ENCODE measurements around the gene CRTC1.

Gene CRTC1

DNA sequence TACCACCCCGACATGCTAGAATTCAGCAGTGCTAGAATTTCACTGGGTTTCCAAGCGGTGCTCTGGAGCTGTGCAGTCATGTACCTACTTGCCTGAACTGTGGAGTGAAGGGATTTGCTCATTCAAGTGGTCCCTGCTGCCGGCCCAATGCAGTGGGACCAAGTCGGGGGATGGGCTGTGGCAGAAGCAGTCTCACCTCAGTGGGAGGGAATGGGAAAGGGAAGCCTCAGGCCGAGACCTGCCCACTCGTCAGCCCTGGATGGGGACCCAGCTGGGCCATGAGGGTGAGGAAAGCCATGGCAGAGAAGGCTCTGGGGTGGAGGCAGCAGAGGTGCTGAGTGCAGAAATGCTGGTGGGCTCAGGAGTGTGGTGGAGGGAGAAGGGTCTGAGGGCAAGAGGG is 31.7 kb upstream of the CRTC1 start:
- DNase-seq (ENCODE audit: low read depth) = no peak

- no peak for DNase-seq (ENCODE audit: low read depth)
Observed at GRCh38 chr19:18653853-18654252, 29.6 kb upstream of the CRTC1 start.

DNA sequence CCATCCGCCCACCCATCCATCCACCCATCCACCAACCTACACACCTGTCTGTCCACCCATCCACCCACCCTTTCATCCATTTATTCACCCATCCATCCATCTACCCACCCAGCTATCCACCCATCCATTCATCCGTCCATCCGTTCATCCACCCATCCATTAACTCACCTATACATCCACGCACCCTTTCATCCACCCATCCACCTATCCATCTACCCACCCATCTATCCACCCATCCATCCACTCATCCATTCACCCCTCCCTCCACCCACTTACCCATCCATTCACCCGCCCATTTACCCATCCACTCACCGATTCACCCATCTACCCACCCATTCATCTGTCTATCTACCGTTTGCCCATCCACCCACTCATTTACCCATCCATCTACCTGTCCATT is 29.0 kb upstream of the CRTC1 start:
- DNase-seq (ENCODE audit: low read depth) = no peak

DNA sequence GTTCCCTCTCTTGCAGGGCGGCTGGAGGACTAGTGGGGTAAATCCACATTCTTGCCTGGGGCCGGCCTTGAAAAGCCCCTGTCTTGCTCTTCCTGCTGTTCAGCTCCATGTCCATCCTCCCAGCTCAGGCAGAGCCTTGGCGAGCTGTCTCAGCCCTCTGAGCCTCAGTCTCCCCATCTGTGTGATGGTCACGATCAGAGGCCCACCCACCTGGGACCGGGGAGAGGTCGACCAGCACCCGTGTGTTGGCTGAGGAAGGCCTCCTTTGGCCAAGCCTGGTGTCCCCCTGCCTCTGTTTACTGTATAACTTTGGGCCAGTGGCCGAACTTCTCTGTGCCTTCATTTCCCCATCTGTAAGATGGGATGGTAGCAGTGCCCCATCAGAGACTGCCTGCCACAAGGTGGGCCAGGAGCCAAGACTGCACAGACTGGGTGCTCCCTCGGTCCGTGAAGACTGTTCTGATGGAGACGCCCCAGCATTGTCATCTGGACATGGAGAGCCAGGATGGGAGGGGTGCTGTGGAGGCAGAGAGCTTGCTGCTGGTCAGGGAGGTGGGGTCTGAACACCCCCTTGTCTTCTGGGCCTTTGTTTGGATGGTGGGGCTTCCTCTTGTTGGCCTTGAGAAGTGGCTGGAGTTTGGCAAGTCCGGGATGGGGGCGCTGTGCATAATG is 28.2 kb upstream of the CRTC1 start:
- DNase-seq (ENCODE audit: low read depth) = no peak

DNA sequence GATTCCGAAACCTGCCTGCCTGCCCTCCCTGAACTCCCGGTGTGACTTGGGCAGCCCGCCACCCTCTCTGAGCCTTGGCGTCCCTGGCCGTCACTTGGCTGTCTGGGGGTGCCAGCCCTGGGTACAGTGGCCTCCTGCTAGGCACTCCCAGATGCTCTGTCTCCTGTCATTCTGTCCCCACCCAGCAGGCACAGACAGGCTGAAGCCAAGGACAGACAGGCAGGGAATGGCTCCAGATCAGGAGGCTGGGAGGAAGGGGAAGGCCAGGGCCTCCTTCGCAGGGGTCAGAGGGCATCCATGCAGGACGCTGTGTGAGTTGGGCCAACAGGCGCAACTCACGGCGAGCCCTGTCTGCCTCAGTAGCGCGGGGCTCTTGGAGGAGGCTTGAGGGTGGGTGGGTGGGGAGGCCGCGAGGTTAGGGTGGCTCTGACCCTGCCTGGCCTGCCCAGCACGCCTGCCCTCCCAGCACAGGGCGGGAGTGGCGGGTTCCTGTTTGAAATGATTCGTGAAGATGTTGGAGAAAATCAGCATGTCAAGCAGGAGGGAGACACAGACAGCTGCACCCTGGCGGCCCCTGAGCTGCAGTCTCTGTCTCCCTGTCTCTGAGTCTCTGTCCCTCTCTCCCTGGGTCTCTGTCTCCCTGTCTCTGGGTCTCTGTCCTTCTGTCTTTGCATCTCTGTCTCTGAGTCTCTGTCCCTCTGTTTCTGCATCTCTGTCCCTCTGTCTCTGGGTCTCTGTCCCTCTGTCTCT is 27.0 kb upstream of the CRTC1 start:
- DNase-seq (ENCODE audit: low read depth) = no peak

DNA sequence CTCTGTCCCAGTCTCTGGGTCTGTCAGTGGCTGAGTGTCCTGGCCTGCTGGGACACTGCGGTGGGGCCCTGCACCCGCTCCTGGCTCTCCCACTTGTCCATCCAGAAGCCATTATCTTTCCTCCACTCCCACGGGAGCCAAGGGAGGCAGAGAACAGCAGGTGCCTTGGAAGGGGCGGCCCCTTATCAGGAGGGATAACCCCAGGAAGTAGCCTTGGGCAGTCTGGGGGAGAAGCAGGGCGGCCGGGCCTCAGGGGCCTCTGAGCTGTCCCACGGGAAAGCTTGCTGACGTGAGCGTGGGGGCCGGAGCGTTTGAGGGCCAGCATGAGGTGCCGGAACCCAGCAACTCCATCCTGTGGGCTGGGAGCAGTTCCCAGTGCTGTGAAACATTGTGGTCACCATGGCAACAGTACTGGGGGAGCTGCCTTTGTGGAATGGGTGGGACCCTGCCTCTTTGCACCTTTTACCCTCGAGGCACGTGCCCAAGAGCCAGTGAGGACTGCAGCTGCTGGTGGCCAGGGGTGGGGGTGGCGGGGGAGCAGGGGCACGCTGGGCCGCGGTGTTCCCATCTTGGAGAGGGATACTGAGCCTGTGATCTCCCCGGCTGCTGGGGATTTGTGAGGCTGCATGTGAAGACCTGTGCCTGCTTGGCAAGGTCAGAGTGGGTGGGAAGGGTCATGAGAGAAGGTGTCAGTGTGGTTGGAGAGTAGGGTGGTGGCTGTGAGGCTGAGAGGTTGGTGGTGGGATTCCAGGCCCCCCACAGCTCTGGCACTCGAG is 25.7 kb upstream of the CRTC1 start:
- peak; percentile 79 for DNase-seq (ENCODE audit: low read depth)

DNA sequence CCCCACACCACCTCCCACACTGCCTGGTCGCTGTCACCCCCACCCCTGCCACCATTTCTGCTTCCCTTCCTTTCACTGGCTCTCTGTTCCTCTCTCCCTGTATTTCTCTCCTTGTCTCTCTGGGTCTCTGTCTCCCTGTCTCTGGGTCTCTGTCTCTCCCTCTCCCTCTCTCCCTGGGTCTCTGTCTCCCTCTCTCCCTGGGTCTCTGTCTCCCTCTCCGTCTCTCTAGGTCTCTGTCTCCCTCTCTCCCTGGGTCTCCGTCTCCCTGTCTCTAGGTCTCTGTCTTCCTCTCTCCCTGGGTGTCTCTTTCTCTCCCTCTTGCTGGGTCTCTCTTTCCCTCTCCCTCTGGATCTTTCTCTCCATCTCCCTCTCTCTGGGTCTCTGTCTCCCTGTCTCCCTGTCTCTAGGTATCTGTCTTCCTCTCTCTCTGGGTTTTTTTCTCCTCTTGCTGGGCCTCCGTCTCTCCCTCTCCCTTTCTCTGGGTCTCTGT is 25.1 kb upstream of the CRTC1 start:
- DNase-seq (ENCODE audit: low read depth) = no peak

GRCh38 chr19:18659281-18660050 is 24.0 kb upstream of the CRTC1 start:
- no peak for DNase-seq (ENCODE audit: low read depth)

DNA sequence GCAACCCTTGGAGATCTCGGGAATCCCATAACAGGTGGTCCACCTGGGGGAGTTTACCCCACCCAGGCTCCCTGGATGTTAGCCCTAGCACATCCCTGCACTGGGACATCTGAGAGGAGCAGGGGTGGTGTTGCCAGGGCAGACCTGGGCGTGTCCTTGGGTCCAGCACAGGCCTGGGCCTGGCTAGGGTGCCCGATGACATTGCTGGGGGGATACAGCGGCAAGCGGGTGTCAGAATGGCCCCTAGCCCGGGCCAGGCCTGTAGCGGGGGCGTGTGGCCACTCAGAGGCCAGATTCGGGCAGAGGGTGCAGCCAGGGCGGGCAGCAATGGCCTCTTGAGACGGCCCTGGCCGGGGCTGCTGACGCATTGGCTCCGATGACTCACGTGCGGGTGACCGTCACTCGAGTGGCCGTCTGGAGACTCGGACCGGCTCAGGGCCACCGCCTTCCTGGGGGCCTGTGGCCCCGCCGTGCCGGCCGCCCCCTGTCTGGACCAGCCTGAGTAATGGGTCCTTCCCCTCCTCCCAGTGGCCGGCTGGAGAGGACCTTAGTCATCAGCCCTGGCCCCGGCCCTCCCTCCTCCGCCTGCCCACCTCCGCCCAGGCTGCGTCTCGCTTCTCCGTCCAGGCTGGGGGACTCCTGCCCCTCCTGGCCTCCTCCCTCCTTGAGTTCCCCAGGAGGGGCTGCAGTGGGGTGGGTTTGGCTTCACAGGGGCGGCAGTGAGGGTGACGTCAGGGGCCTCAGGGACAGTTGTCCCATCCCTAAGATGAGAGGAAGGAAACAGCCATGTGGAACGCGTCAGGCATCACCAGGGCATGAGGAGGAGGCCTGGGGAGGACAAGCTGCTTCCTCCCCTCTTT is 23.2 kb upstream of the CRTC1 start:
- peak; percentile 59 for DNase-seq (ENCODE audit: low read depth)

DNA sequence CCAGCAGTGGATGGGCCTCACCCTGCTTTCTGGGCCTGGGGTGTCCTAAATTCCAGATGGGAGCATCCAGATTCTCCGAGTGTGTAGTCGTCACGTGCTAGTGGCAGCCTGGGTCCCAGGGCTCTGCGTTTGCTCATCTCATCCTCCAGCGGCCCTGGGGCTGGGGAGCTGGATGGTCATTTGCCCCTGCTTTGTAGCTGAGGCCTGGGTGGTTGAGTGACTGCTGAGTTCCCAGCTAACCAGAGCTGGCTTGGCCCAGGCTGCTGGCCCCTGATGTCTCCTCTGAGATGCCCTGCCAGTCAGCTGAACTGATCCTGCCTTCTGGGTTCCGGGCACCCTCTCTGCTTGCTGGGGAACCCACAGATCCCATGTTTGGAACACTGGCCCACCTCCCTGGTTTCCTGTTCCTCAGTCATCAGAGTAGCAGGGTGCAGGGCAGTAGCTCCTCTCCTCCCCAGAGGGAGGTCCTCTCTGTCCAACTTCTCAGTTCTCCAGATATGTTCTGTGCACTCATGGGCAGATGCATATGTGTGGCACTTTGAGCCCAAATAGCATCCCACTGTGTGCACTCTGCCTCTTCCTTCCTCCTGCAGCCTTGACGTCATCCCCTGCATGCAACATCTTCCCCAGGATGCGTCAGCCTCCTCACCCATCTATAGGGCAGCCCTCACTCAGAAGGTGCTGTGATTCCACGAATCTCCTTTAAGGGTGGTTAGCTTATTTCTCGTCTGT is 22.4 kb upstream of the CRTC1 start:
- DNase-seq (ENCODE audit: low read depth) = no peak

- DNase-seq (ENCODE audit: low read depth) = no peak
Observed at GRCh38 chr19:18662972-18663732, 20.3 kb upstream of the CRTC1 start.

DNA sequence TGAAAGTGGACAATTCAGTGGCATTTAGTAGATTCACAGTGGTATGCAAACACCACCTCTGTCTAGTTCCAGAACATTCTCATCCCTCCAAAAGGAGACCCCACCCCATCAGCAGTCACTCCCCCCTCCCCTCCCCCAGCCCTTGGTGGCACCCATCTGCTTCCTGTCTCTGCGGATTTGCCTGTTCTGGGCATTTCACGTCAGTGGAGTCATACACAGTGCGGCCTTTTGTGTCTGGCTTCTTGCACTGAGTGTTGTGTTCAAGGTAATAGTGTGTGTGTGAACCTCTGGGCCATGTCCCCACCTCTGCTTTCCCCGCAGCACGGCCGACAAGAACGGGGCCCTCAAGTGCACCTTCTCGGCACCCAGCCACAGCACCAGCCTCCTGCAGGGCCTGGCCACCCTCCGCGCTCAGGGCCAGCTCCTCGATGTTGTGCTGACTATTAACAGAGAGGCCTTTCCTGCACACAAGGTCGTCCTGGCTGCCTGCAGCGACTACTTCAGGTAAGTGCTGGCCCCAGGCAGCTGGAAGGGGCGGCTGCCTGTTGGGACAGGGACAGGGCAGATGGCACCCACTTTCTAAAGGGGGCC is 19.4 kb upstream of the CRTC1 start:
- DNase-seq (ENCODE audit: low read depth) = no peak

DNA sequence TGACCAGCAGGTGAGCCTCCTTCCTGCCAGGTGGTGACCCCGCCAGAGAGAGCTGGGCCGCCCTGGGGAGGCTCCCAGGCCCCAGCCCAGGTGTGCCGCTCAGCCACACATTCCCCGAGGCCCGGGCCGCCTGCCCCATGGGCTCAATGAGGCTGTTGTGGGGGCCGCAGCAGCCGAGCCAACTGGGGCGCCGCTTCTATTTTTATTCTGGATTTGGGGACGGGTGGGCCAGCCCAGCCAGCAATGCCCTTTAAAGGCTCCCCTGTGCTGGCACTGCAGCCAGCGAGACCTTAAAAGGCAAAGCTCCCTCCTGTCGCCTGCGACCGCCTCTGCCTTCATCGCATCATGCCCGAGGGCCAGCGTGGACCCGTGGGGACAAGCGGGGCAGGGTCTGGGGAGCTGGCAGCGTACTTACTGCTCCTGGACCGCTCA is 17.7 kb upstream of the CRTC1 start:
- no peak for DNase-seq (ENCODE audit: low read depth)

DNA sequence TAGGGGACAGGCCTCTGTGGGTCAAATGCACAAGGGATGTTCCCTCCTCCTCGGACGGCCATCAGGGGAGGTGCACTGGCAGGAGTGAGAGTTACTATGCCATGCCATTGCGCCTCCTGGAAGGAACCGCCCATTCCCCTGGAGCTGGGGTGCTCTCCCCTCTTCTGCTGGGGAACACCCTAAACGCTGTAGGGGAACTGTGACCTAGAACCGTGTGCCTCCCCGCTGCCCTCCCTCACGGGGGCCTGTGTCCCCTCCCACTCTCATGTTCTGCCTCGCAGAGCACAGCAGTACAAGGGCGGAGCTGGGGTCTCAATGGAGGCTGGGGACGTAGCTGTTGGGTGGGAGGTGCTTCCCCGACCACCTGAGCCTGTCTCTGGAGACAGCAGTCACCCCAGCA is 17.2 kb upstream of the CRTC1 start:
- DNase-seq (ENCODE audit: low read depth) = no peak

DNA sequence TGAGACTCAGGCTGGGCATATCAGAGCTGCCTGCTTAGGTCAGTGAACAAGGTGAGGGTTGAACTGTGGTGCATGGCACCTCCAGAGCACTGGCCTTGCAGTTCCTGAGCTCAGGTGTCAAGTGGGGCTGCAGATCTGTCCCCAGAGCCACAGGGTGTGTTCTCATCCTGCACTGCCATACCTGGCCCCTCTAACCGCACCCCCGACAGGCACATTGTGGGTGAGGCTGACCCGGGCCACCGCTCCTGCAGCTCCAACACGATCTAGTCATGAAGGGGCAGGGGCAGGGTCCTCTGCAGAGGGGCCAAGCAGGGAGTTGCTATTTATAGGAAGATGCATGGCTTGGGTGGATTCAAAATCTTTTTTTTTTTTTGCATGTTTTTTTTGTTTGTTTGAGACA is 16.7 kb upstream of the CRTC1 start:
- DNase-seq (ENCODE audit: low read depth) = no peak

DNA sequence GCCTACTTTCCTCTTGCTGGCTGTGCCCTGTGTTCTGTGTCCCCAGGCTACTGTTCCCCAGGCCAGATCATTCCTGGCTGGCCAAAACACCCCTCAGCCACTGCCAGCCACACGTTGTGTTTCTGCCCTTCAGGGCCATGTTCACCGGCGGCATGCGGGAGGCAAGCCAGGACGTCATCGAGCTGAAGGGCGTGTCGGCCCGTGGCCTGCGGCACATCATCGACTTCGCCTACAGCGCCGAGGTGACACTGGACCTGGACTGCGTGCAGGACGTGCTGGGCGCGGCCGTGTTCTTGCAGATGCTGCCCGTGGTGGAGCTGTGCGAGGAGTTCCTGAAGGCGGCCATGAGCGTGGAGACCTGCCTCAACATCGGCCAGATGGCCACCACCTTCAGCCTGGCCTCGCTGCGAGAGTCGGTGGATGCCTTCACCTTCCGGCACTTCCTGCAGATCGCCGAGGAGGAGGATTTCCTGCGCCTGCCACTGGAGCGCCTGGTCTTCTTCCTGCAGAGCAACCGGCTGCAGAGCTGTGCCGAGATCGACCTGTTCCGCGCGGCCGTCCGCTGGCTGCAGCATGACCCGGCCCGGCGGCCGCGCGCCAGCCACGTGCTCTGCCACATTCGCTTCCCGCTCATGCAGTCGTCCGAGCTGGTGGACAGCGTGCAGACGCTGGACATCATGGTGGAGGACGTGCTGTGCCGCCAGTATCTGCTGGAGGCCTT is 15.8 kb upstream of the CRTC1 start:
- DNase-seq (ENCODE audit: low read depth) = no peak

DNA sequence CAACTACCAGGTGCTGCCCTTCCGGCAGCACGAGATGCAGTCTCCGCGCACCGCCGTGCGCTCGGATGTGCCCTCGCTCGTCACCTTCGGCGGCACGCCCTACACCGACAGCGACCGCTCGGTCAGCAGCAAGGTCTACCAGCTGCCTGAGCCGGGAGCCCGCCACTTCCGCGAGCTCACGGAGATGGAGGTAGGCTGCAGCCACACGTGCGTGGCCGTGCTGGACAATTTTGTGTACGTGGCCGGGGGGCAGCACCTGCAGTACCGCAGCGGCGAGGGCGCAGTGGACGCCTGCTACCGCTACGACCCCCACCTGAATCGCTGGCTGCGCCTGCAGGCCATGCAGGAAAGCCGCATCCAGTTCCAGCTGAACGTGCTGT is 15.2 kb upstream of the CRTC1 start:
- DNase-seq (ENCODE audit: low read depth) = no peak

- DNase-seq (ENCODE audit: low read depth) = no peak
Observed at GRCh38 chr19:18668744-18669523, 14.5 kb upstream of the CRTC1 start.
